SIG-M5 treated with dmso at 0.1 percent for 504 hours (cell line): Measurements from ENCODE around the gene AMIGO1.

Experiments used
- DNase-seq: peaks from one replicate; lab custom pipeline; 2025; ENCODE audit not compliant: unreplicated experiment; lab: John Stamatoyannopoulos, UW

The AMIGO1 gene

GRCh38 chr1:109457819-109458218, 51.7 kb downstream of the AMIGO1 start:
- DNase-seq = no peak

GRCh38 chr1:109454497-109455133, 54.9 kb downstream of the AMIGO1 start:
- DNase-seq = no peak
